CD14-positive monocyte (primary cell): Measurements from ENCODE around the gene STIP1. TPM values are rescaled to one million over a fixed set of nuclear protein-coding genes. Genes with fewer than 3 reads are reported as not detected.

Experiments
- DNase-seq, 3 donors: peaks; one replicate each; pipeline ENCODE4 v3.0.0-alpha.2; 2011 to 2022
- H2AFZ ChIP-seq: 2 replicates; pipeline ENCODE4 v1.6.0; 2012; ENCODE audit warnings: mild to moderate bottlenecking, low read depth, low read length, inconsistent platforms; ENCODE audit not compliant: insufficient read depth, poor library complexity, severe bottlenecking
- H3K27ac ChIP-seq, 2 donors: 1 replicate in 1 of 2; 2 replicates in 1 of 2; pipeline ENCODE4 v1.5.1; 2012 to 2013; ENCODE audit warnings: low read length in 2 of 2, control low read depth in 1 of 2, inconsistent platforms in 1 of 2, low read depth in 1 of 2, mild to moderate bottlenecking in 1 of 2
- H3K27me3 ChIP-seq, 2 donors: one replicate each; pipeline versions ENCODE4 v1.6.0 to v1.6.1; 2011 to 2013; ENCODE audit warnings: low read length in 2 of 2; ENCODE audit not compliant: control insufficient read depth in 2 of 2, insufficient read depth in 2 of 2
- H3K36me3 ChIP-seq, 2 donors: replicated peaks in 1 of 2; 1 replicate in 1 of 2; 2 replicates in 1 of 2; pipeline versions ENCODE4 v1.5.1 to v1.6.1; 2012 to 2013; ENCODE audit warnings: low read length in 2 of 2, control low read depth in 1 of 2, inconsistent platforms in 1 of 2, mild to moderate bottlenecking in 1 of 2; ENCODE audit not compliant: insufficient read depth in 2 of 2, control insufficient read depth in 1 of 2
- H3K4me1 ChIP-seq, 2 donors: 1 replicate in 1 of 2; 2 replicates in 1 of 2; pipeline versions ENCODE4 v1.5.1 to v1.6.1; 2012 to 2013; ENCODE audit warnings: low read length in 2 of 2, control low read depth in 1 of 2, inconsistent platforms in 1 of 2, mild to moderate bottlenecking in 1 of 2, moderate library complexity in 1 of 2; ENCODE audit not compliant: insufficient read depth in 2 of 2, control insufficient read depth in 1 of 2
- H3K4me2 ChIP-seq: replicated peaks from 2 replicates; pipeline ENCODE3; 2012; ENCODE audit warnings: low read length, moderate library complexity, mild to moderate bottlenecking; ENCODE audit not compliant: poor library complexity, severe bottlenecking; ENCODE audit errors: extremely low read depth
- H3K4me3 ChIP-seq, 3 experiments: fragments of 200-600 bp in 1 of 3; sonication (generic) in 1 of 3; replicated peaks in 1 of 3; 1 replicate in 2 of 3; 2 replicates in 1 of 3; pipeline ENCODE4 v1.5.1; 2011 to 2013; ENCODE audit warnings: low read length in 3 of 3, mild to moderate bottlenecking in 3 of 3, control low read depth in 2 of 3, low read depth in 2 of 3, inconsistent platforms in 1 of 3, moderate library complexity in 1 of 3
- H3K79me2 ChIP-seq: 2 replicates; pipeline ENCODE4 v1.6.0; 2012; ENCODE audit warnings: mild to moderate bottlenecking, control low read depth, inconsistent platforms, low read length, moderate library complexity; ENCODE audit not compliant: insufficient read depth
- H3K9ac ChIP-seq: 2 replicates; pipeline ENCODE4 v1.6.0; 2017; ENCODE audit warnings: low read length, mild to moderate bottlenecking; ENCODE audit not compliant: insufficient read depth, poor library complexity, severe bottlenecking
- H3K9me3 ChIP-seq, 2 donors: replicated peaks in 1 of 2; 1 replicate in 1 of 2; 2 replicates in 1 of 2; pipeline versions ENCODE4 v1.5.1 to v1.6.1; 2012 to 2013; ENCODE audit warnings: low read length in 2 of 2, control low read depth in 1 of 2; ENCODE audit not compliant: control insufficient read depth in 1 of 2, insufficient read depth in 1 of 2
- H4K20me1 ChIP-seq: 2 replicates; pipeline ENCODE4 v1.6.0; 2012; ENCODE audit warnings: mild to moderate bottlenecking, low read length, control low read depth, moderate library complexity; ENCODE audit not compliant: insufficient read depth
- H3K27ac Mint-ChIP-seq, 7 donors: one replicate each; pipeline ENCODE4 v1.8.0; 2020; ENCODE audit warnings: mild to moderate bottlenecking in 7 of 7, mixed read lengths in 7 of 7, moderate library complexity in 6 of 7, inconsistent platforms in 2 of 7
- H3K27me3 Mint-ChIP-seq, 3 donors: one replicate each; pipeline ENCODE4 v1.8.0; 2021 to 2022; ENCODE audit warnings: low read depth in 3 of 3, mild to moderate bottlenecking in 3 of 3, mixed read lengths in 3 of 3, moderate library complexity in 3 of 3, inconsistent platforms in 1 of 3
- H3K36me3 Mint-ChIP-seq, 2 donors: one replicate each; pipeline ENCODE4 v1.8.0; 2020; ENCODE audit warnings: mixed read lengths in 2 of 2, inconsistent platforms in 1 of 2, mild to moderate bottlenecking in 1 of 2
- H3K4me1 Mint-ChIP-seq: one replicate; pipeline ENCODE4 v1.8.0; 2020; ENCODE audit warnings: mild to moderate bottlenecking, mixed read lengths
- H3K4me3 Mint-ChIP-seq, 2 donors: one replicate each; pipeline ENCODE4 v1.8.0; 2020; ENCODE audit warnings: mild to moderate bottlenecking in 2 of 2, mixed read lengths in 2 of 2, moderate library complexity in 1 of 2
- H3K9me3 Mint-ChIP-seq, 7 donors: one replicate each; pipeline ENCODE4 v1.8.0; 2020 to 2022; ENCODE audit warnings: mixed read lengths in 7 of 7, mild to moderate bottlenecking in 6 of 7, moderate library complexity in 6 of 7, inconsistent platforms in 2 of 7
- WGBS: methylation state at CpG from one replicate; pipeline ENCODE4 v1.1.5; 2013; ENCODE audit warnings: missing lambda C conversion rate; ENCODE audit not compliant: insufficient coverage; 5-methylcytosine and 5-hydroxymethylcytosine counted together
- intact Hi-C, 2 donors: fragments of 100-400 bp; cut with micrococcal nuclease; formaldehyde crosslinking; loops; one replicate each; pipeline versions ENCODE4 v1.15.0 to v1.15.1; 2023
- polyA plus RNA-seq, 3 donors: library from polyadenylated mRNA; depleted of rRNA in 1 of 3; unstranded in 2 of 3; stranded (reverse) in 1 of 3; fragments of 300-500 nt in 2 of 3; fragments of >200 nt in 1 of 3; fragmentation: Illumina TruSeq in 2 of 3; gene quantifications; 1 replicate in 2 of 3; 2 replicates in 1 of 3; pipeline ENCODE4 v1.2.3, GENCODE V29; 2012 to 2021
- TF ChIP-seq, protein P1 (sequence below): fragments of 200-600 bp; IDR thresholded peaks from one replicate; pipeline ENCODE4 v1.8.0; 2022; ENCODE audit warnings: antibody characterized with exemption, mild to moderate bottlenecking

Gene STIP1
- polyA plus RNA-seq, 3 donors = 44.5 to 52.0 (median 51.1) TPM

GRCh38 chr11:64192434-64192833 is 6.5 kb downstream of the STIP1 start:
- H4K20me1 ChIP-seq = peaks cover 7% of the 10 kb centered on the region
- no peak overlapping the region for H3K9ac ChIP-seq
- Mint-ChIP-seq H3K27me3 (peaks cover 0 to 2% (median 0%) of the 10 kb centered on the region in 3 donors), H3K27ac (peak overlapping the region in 1 of 7 donors; percentile 8), H3K9me3 (no peaks in the 10 kb centered on the region), H3K4me3 (no peak overlapping the region), H3K36me3 (peaks cover 51 to 70% of the 10 kb centered on the region in 2 donors), H3K4me1 (peaks cover 20% of the 10 kb centered on the region)
- no peaks in the 10 kb centered on the region for H3K27me3 ChIP-seq
- TF ChIP-seq, protein P1, sequence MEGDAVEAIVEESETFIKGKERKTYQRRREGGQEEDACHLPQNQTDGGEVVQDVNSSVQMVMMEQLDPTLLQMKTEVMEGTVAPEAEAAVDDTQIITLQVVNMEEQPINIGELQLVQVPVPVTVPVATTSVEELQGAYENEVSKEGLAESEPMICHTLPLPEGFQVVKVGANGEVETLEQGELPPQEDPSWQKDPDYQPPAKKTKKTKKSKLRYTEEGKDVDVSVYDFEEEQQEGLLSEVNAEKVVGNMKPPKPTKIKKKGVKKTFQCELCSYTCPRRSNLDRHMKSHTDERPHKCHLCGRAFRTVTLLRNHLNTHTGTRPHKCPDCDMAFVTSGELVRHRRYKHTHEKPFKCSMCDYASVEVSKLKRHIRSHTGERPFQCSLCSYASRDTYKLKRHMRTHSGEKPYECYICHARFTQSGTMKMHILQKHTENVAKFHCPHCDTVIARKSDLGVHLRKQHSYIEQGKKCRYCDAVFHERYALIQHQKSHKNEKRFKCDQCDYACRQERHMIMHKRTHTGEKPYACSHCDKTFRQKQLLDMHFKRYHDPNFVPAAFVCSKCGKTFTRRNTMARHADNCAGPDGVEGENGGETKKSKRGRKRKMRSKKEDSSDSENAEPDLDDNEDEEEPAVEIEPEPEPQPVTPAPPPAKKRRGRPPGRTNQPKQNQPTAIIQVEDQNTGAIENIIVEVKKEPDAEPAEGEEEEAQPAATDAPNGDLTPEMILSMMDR = no peak
- intact Hi-C loops = no loop called here
- peak overlapping the region in 1 of 2 donors; percentile 9 for H3K27ac ChIP-seq
- H3K4me3 ChIP-seq = no peak overlapping the region
- DNase-seq = no peak
- WGBS = 100% methylated on average over 3 of the region's 5 CpGs
- peaks cover 8 to 20% of the 10 kb centered on the region in 2 donors for H3K4me1 ChIP-seq
- H3K4me2 ChIP-seq = no peak overlapping the region
- no peak overlapping the region for H2AFZ ChIP-seq
- H3K79me2 ChIP-seq = peaks cover 6% of the 10 kb centered on the region
- no peaks in the 10 kb centered on the region for H3K9me3 ChIP-seq
- peaks cover 52 to 56% of the 10 kb centered on the region in 2 donors for H3K36me3 ChIP-seq

DNA sequence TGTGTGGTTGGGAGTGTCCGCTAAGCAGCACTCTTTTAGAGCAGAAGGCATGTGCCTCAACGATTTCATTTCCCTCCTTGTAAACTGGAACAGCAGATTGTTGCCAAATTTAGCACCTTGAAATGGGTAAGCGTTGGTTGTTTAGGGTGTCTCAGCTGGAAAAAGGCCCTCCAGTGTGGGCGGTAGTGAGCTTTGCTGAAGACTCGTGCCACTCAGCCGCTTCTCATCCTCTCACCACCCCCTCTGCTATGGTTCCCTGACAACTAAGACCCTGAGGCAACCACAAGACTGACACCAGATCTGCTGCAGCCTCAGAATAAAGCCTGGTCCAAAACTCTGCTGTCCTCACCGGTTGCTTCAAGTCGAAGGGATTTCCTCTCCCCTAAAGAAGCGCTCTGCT is 10.7 kb downstream of the STIP1 start:
- Histone ChIP-seq H3K4me2 (no peak overlapping the region), H3K4me3 (no peak overlapping the region), H3K27me3 (no peaks in the 10 kb centered on the region), H3K36me3 (peaks cover 76 to 97% of the 10 kb centered on the region in 2 donors), H2AFZ (no peak overlapping the region), H3K79me2 (peaks cover 8% of the 10 kb centered on the region), H3K27ac (no peak overlapping the region), H4K20me1 (peaks cover 7% of the 10 kb centered on the region), H3K9ac (no peak overlapping the region), H3K4me1 (peaks cover 8 to 18% of the 10 kb centered on the region in 2 donors), H3K9me3 (no peaks in the 10 kb centered on the region)
- Mint-ChIP-seq H3K27ac (peak overlapping the region in 2 of 7 donors; percentile 26 to 73), H3K4me3 (no peak overlapping the region), H3K36me3 (peaks cover 74 to 95% of the 10 kb centered on the region in 2 donors), H3K9me3 (no peaks in the 10 kb centered on the region), H3K27me3 (peaks cover 0 to 2% (median 0%) of the 10 kb centered on the region in 3 donors), H3K4me1 (peaks cover 18% of the 10 kb centered on the region)
- intact Hi-C loops = no loop called here
- WGBS = 70% methylated on average over 4 of the region's 9 CpGs
- no peak for DNase-seq
- TF ChIP-seq, protein P1 = no peak
